Vagina (tissue), 2 donors: ENCODE measurements around the gene SLC19A2.

ENCODE experiments used
- POLR2A ChIP-seq, 2 donors: fragments of 450-650 bp; IDR thresholded peaks; one replicate each; pipeline ENCODE4 v1.6.1; 2017; ENCODE audit warnings: antibody characterized with exemption in 2 of 2, mild to moderate bottlenecking in 2 of 2, moderate library complexity in 2 of 2
- TF ChIP-seq, protein P1 (sequence below), 3 experiments: fragments of 450-650 bp in 2 of 3; fragments of 200-600 bp in 1 of 3; sonication (generic) in 1 of 3; IDR thresholded peaks; one replicate each; pipeline ENCODE4 v1.5.1; 2017 to 2019; ENCODE audit warnings: antibody characterized with exemption in 3 of 3, mild to moderate bottlenecking in 2 of 3, moderate library complexity in 2 of 3

DNA sequence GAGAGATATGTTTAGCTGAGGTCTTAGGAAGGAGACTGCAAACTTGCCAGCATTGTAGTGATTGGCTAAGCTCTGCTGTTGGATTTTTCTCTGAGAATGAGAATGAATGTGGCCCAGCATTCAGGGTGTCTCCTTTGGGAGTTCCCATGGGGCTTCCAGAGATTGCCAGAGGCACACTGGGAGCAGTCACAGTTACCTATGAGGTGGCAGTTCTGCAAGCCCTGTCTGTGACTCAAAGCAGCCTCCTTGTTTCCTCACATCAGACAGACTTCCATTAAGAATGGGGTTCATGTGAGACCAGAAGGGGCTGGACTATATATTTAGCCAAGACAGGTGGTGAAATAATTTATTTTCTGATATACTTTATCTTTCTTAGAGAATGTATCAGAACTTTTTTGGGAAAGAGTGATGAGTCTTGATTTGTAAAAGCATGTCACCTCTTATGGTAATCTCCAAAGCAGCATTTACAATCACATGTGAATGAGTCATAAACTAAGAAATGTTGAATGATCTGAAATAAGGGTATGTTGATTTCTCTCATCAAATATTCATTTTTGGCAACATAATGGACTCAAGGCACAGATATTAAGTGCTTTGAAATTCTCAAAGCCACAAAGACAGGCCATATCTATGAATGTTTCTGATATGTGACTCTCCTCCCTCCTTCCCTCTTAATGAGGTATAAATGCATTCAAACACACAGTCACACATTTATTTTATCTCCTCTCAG is 9.5 kb upstream of the SLC19A2 start:
- TF ChIP-seq, protein P1, sequence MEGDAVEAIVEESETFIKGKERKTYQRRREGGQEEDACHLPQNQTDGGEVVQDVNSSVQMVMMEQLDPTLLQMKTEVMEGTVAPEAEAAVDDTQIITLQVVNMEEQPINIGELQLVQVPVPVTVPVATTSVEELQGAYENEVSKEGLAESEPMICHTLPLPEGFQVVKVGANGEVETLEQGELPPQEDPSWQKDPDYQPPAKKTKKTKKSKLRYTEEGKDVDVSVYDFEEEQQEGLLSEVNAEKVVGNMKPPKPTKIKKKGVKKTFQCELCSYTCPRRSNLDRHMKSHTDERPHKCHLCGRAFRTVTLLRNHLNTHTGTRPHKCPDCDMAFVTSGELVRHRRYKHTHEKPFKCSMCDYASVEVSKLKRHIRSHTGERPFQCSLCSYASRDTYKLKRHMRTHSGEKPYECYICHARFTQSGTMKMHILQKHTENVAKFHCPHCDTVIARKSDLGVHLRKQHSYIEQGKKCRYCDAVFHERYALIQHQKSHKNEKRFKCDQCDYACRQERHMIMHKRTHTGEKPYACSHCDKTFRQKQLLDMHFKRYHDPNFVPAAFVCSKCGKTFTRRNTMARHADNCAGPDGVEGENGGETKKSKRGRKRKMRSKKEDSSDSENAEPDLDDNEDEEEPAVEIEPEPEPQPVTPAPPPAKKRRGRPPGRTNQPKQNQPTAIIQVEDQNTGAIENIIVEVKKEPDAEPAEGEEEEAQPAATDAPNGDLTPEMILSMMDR (IDR thresholded peaks at IDR 0.05), result no peak
- no peak for TF ChIP-seq POLR2A (IDR thresholded peaks at IDR 0.05)
